Tibial nerve (tissue), 4 donors: ENCODE measurements around the gene PPP1R3G. TPM values are rescaled to one million over a fixed set of nuclear protein-coding genes. Genes with fewer than 3 reads are reported as not detected.

Experiments
- DNase-seq, 2 donors: peaks; one replicate each; pipeline ENCODE4 v3.0.0-alpha.2; 2019; ENCODE audit warnings: low spot score in 2 of 2
- H3K27ac ChIP-seq, 4 donors: fragments of 200-600 bp; sonication (generic) in 3 of 4; one replicate each; pipeline ENCODE4 v1.5.1; 2017 to 2019; ENCODE audit warnings: mild to moderate bottlenecking in 1 of 4
- H3K27me3 ChIP-seq, 2 donors: fragments of 200-600 bp; sonication (generic) in 1 of 2; one replicate each; pipeline versions ENCODE4 v1.5.1 to v1.6.0; 2017 to 2019
- H3K36me3 ChIP-seq, 3 donors: fragments of 200-600 bp; sonication (generic); one replicate each; pipeline ENCODE4 v1.5.1; 2018 to 2019
- H3K4me1 ChIP-seq, 4 donors: fragments of 200-600 bp; sonication (generic) in 3 of 4; one replicate each; pipeline ENCODE4 v1.5.1; 2017 to 2019
- H3K4me3 ChIP-seq, 4 donors: fragments of 200-600 bp; sonication (generic) in 3 of 4; one replicate each; pipeline ENCODE4 v1.5.1; 2017 to 2019; ENCODE audit warnings: mild to moderate bottlenecking in 1 of 4, moderate library complexity in 1 of 4
- H3K9me3 ChIP-seq, 4 donors: fragments of 200-600 bp; sonication (generic) in 3 of 4; one replicate each; pipeline ENCODE4 v1.5.1; 2017 to 2019
- EP300 ChIP-seq, 2 donors: sonication (generic); formaldehyde crosslinking; IDR thresholded peaks; one replicate each; pipeline ENCODE4 v1.6.1; 2017; ENCODE audit warnings: antibody characterized with exemption in 2 of 2, mild to moderate bottlenecking in 1 of 2
- POLR2A ChIP-seq, 2 donors: fragments of 450-650 bp; IDR thresholded peaks; one replicate each; pipeline ENCODE4 v1.6.1; 2017; ENCODE audit warnings: antibody characterized with exemption in 2 of 2, mild to moderate bottlenecking in 2 of 2, moderate library complexity in 2 of 2
- WGBS, 2 donors: methylation state at CpG; one replicate each; pipeline ENCODE4 v1.1.5; 2018; 5-methylcytosine and 5-hydroxymethylcytosine counted together
- total RNA-seq, 4 donors: library from RNA; depleted of rRNA; stranded (reverse); fragments of >200 nt; gene quantifications; one replicate each; pipeline ENCODE4 v1.1.0, GENCODE V29; 2016
- TF ChIP-seq, protein P1 (sequence below), 5 experiments: fragments of 200-600 bp in 3 of 5; fragments of 450-650 bp in 2 of 5; sonication (generic) in 3 of 5; IDR thresholded peaks; one replicate each; pipeline ENCODE4 v1.5.1; 2016 to 2019; ENCODE audit warnings: antibody characterized with exemption in 5 of 5, mild to moderate bottlenecking in 3 of 5, moderate library complexity in 2 of 5

The PPP1R3G gene
- total RNA-seq, 4 donors from 2014 or later, result 1.3 to 5.1 (median 2.1) TPM

DNA sequence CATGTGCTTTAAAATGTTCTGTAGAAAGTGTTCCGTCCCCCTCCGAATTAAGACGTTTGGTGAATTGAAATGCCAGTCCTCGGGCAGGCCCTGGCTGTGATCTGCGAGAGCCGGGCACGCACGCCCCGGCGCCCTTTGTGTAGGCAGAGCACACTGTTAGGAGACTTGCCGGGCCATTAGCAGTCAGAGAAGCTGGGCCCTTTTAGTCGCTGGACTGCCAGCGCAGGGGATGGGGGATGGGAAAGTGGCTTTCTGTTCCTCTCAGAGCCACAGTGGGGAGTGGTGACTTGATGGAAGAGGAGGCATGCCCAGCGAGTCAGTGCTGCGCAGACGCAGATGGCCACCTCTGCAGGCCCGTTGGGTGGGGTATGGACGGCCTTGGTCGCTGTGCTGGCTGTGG lies 2.2 kb downstream of the PPP1R3G start:
- 85 to 89% methylated on average over 16 to 19 of the region's 19 CpGs for WGBS, 2 donors
- DNase-seq, result peak in 1 of 2 donors; percentile 30
- Histone ChIP-seq H3K4me1 (peaks cover 0 to 19% (median 4%) of the 10 kb centered on the region in 4 donors), H3K9me3 (no peaks in the 10 kb centered on the region), H3K36me3 (no peaks in the 10 kb centered on the region), H3K4me3 (no peak overlapping the region), H3K27me3 (no peaks in the 10 kb centered on the region), H3K27ac (no peak overlapping the region)
- peak in 1 of 2 donors; percentile 20 for TF ChIP-seq EP300 (IDR thresholded peaks at IDR 0.05)
- TF ChIP-seq, protein P1, sequence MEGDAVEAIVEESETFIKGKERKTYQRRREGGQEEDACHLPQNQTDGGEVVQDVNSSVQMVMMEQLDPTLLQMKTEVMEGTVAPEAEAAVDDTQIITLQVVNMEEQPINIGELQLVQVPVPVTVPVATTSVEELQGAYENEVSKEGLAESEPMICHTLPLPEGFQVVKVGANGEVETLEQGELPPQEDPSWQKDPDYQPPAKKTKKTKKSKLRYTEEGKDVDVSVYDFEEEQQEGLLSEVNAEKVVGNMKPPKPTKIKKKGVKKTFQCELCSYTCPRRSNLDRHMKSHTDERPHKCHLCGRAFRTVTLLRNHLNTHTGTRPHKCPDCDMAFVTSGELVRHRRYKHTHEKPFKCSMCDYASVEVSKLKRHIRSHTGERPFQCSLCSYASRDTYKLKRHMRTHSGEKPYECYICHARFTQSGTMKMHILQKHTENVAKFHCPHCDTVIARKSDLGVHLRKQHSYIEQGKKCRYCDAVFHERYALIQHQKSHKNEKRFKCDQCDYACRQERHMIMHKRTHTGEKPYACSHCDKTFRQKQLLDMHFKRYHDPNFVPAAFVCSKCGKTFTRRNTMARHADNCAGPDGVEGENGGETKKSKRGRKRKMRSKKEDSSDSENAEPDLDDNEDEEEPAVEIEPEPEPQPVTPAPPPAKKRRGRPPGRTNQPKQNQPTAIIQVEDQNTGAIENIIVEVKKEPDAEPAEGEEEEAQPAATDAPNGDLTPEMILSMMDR (IDR thresholded peaks at IDR 0.05), result no peak
- TF ChIP-seq POLR2A (IDR thresholded peaks at IDR 0.05), result no peak

DNA sequence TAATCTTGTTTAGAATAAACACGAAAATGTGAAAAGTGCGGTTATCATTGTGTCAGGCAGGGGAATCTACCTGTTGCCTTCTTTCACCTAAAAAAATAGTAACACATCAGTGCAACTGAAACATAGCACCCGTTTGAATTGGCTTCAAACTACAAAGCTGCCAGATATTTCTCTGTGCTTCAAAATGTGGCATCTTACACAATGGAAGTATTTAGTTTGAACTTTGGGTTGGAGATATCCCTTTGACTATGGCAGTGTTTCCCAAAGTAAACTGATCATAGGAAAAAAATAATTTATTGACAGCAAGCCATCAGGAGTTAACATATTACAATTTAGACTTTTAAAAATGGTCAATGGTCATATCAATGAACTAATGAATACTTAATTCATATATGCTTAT lies 3.6 kb downstream of the PPP1R3G start:
- Histone ChIP-seq H3K4me1 (peaks cover 0 to 19% (median 4%) of the 10 kb centered on the region in 4 donors), H3K9me3 (no peaks in the 10 kb centered on the region), H3K27ac (no peak overlapping the region), H3K27me3 (no peaks in the 10 kb centered on the region), H3K36me3 (no peaks in the 10 kb centered on the region), H3K4me3 (no peak overlapping the region)
- no peak for TF ChIP-seq EP300 (IDR thresholded peaks at IDR 0.05)
- TF ChIP-seq, protein P1 (IDR thresholded peaks at IDR 0.05), result no peak
- TF ChIP-seq POLR2A (IDR thresholded peaks at IDR 0.05), result no peak
- DNase-seq, result no peak
- WGBS, 2 donors, result 79 to 88% methylated on average over 3 of the region's 3 CpGs

- Histone ChIP-seq H3K4me1 (peaks cover 0 to 17% (median 4%) of the 10 kb centered on the region in 4 donors), H3K9me3 (no peaks in the 10 kb centered on the region), H3K4me3 (no peak overlapping the region), H3K27ac (no peak overlapping the region), H3K36me3 (no peaks in the 10 kb centered on the region), H3K27me3 (no peaks in the 10 kb centered on the region)
- WGBS, 2 donors, result 69 to 84% methylated on average over 5 of the region's 5 CpGs
- TF ChIP-seq, protein P1 (IDR thresholded peaks at IDR 0.05), result no peak
- TF ChIP-seq POLR2A (IDR thresholded peaks at IDR 0.05) (no peak), EP300 (IDR thresholded peaks at IDR 0.05) (no peak)
- DNase-seq, result no peak
Measured at GRCh38 chr6:5089481-5090438, 4.6 kb downstream of the PPP1R3G start.

- no peak overlapping the region for H3K27ac ChIP-seq
Measured at GRCh38 chr6:5090603-5091002, 5.5 kb downstream of the PPP1R3G start.

More at GRCh38 chr6:5090603-5091002, 5.5 kb downstream of the PPP1R3G start:
- H3K36me3 ChIP-seq, result no peaks in the 10 kb centered on the region
- H3K9me3 ChIP-seq, result no peaks in the 10 kb centered on the region
- TF ChIP-seq POLR2A (IDR thresholded peaks at IDR 0.05) (no peak), EP300 (IDR thresholded peaks at IDR 0.05) (no peak)
- TF ChIP-seq, protein P1 (IDR thresholded peaks at IDR 0.05), result no peak
- H3K4me1 ChIP-seq, result peaks cover 0 to 15% (median 4%) of the 10 kb centered on the region in 4 donors
- no peak for DNase-seq
- 80 to 82% methylated on average over 7 of the region's 7 CpGs for WGBS, 2 donors
- no peaks in the 10 kb centered on the region for H3K27me3 ChIP-seq
- H3K4me3 ChIP-seq, result no peak overlapping the region
